GM19193 (cell line): ENCODE data around the gene MON1A.

ENCODE experiments used
- POLR2A ChIP-seq: IDR thresholded peaks from 4 replicates; pipeline ENCODE4 v1.6.1; 2011; ENCODE audit not compliant: insufficient read depth, insufficient read length; ENCODE audit errors: extremely low read depth

Gene MON1A

GRCh38 chr3:49928481-49929017 lies 1.1 kb downstream of the MON1A start:
- TF ChIP-seq POLR2A = no peak

GRCh38 chr3:49927798-49928197 lies 1.8 kb downstream of the MON1A start:
- no peak for TF ChIP-seq POLR2A

- no peak for TF ChIP-seq POLR2A
Observed at GRCh38 chr3:49926117-49926728, 3.4 kb downstream of the MON1A start.

- TF ChIP-seq POLR2A = no peak
Observed at GRCh38 chr3:49925485-49925884, 4.1 kb downstream of the MON1A start.

GRCh38 chr3:49924683-49925082 lies 4.9 kb downstream of the MON1A start:
- TF ChIP-seq POLR2A = no peak

- no peak for TF ChIP-seq POLR2A
Observed at GRCh38 chr3:49916686-49917085, 12.9 kb downstream of the MON1A start.

- no peak for TF ChIP-seq POLR2A
Observed at GRCh38 chr3:49914906-49915305, 14.7 kb downstream of the MON1A start.

GRCh38 chr3:49912881-49913281 lies 16.7 kb downstream of the MON1A start:
- no peak for TF ChIP-seq POLR2A

GRCh38 chr3:49911611-49912010 lies 18.0 kb downstream of the MON1A start:
- TF ChIP-seq POLR2A = no peak

- TF ChIP-seq POLR2A = no peak
Observed at GRCh38 chr3:49911124-49911420, 18.5 kb downstream of the MON1A start.

GRCh38 chr3:49910409-49911123 lies 19.0 kb downstream of the MON1A start:
- TF ChIP-seq POLR2A = no peak

GRCh38 chr3:49908373-49909199 lies 21.0 kb downstream of the MON1A start:
- TF ChIP-seq POLR2A = no peak

GRCh38 chr3:49906073-49906743 lies 23.4 kb downstream of the MON1A start:
- no peak for TF ChIP-seq POLR2A

GRCh38 chr3:49903451-49904424 lies 25.9 kb downstream of the MON1A start, which contains the start of gene MST1R:
MST1R (minus strand) TSS chr3:49903873; CDS start chr3:49903609, 264 bp downstream.
- TF ChIP-seq POLR2A = peak; percentile 43

GRCh38 chr3:49902511-49903345 lies 26.9 kb downstream of the MON1A start:
- TF ChIP-seq POLR2A = no peak
